ENCODE measurements around the gene IQCE. TPM values are rescaled to one million over a fixed set of nuclear protein-coding genes. Genes with fewer than 3 reads are reported as not detected.

The IQCE gene
- total and polyA plus RNA-seq, 2 donors (not counting 1 experiment from before 2014, with no cell fraction given), result 3.5 to 9.5 TPM

- Mint-ChIP-seq H3K4me3 (peak overlapping the region; percentile 92), H3K27ac (peak overlapping the region; percentile 91), H3K4me1 (peaks cover 51% of the 10 kb centered on the region), H3K27me3 (no peaks in the 10 kb centered on the region), H3K9me3 (ENCODE audit: insufficient read depth) (no peaks in the 10 kb centered on the region)
- ChIA-PET CTCF (interaction anchor here (1.2 to 1.3 kb wide), 2 partner anchors 26 to 36 kb away, joined by 3 read pairs; no protein-coding TSS in a partner anchor), POLR2A (interaction anchor here (0.6 kb wide), 1 partner anchor 126 kb away, joined by 3 read pairs; no protein-coding TSS in a partner anchor)
- no peaks in the 10 kb centered on the region for H3K27me3 ChIP-seq (replicated peaks in 1 of 4; ENCODE audit: control extremely low read depth in 1 of 4, control insufficient read depth in 3 of 4, insufficient read depth in 4 of 4, low read length in 3 of 4)
- TF ChIP-seq CTCF (IDR thresholded peaks at IDR 0.05) (no peak), EZH2 (IDR thresholded peaks at IDR 0.05; ENCODE audit: borderline replicate concordance, insufficient read depth, low read depth, low read length, poor library complexity, severe bottlenecking) (no peak)
- ATAC-seq (ENCODE audit: low read depth) (no peak), DNase-seq (no peak)
- peak overlapping the region; percentile 99 for H3K4me2 ChIP-seq (replicated peaks; ENCODE audit: low read depth, low read length, poor library complexity, severe bottlenecking)
- 93% methylated on average over 18 of the region's 22 CpGs for WGBS (ENCODE audit: insufficient coverage)
- H2AFZ ChIP-seq (ENCODE audit: insufficient read depth, low read depth, low read length, poor library complexity, severe bottlenecking), result peak overlapping the region; percentile 71
- H3K4me3 ChIP-seq (ENCODE audit: control extremely low read depth in 1 of 5, extremely low read depth in 1 of 5, insufficient read depth in 1 of 5, low read depth in 2 of 5, low read length in 4 of 5), result no peak overlapping the region
- H4K20me1 ChIP-seq (ENCODE audit: control insufficient read depth, insufficient read depth, low read length, poor library complexity, severe bottlenecking), result peaks cover 20% of the 10 kb centered on the region
- H3K9ac ChIP-seq (ENCODE audit: low read length), result no peak overlapping the region
- H3K27ac ChIP-seq (ENCODE audit: low read length in 2 of 2), result peak overlapping the region in 1 of 2 donors; percentile 68
- H3K9me3 ChIP-seq (ENCODE audit: control extremely low read depth in 1 of 3, control insufficient read depth in 2 of 3, insufficient read depth in 1 of 3, low read length in 2 of 3), result no peaks in the 10 kb centered on the region
- intact Hi-C loops (cut with micrococcal nuclease), result loop anchor here (5.0 kb wide), 2 partner anchors 112 to 232 kb away; partner anchors contain the start of gene CHST12
- H3K4me1 ChIP-seq (ENCODE audit: control insufficient read depth in 2 of 2, insufficient read depth in 2 of 2, low read length in 2 of 2), result peaks cover 35 to 64% of the 10 kb centered on the region in 2 donors
- peaks cover 72% of the 10 kb centered on the region for H3K79me2 ChIP-seq (ENCODE audit: control insufficient read depth, insufficient read depth, low read length)
- H3K36me3 ChIP-seq (replicated peaks in 1 of 2; ENCODE audit: control extremely low read depth in 1 of 2, control insufficient read depth in 1 of 2, extremely low read depth in 1 of 2, insufficient read depth in 2 of 2, low read length in 1 of 2), result no peaks in the 10 kb centered on the region
Measured at GRCh38 chr7:2634267-2635145, 75.7 kb downstream of the IQCE start.

- peak overlapping the region; percentile 71 for H3K27ac Mint-ChIP-seq
- intact Hi-C loops (cut with micrococcal nuclease), result no loop called here
- TF ChIP-seq EZH2 (IDR thresholded peaks at IDR 0.05; ENCODE audit: borderline replicate concordance, insufficient read depth, low read depth, low read length, poor library complexity, severe bottlenecking), result no peak
- no peak for TF ChIP-seq CTCF (IDR thresholded peaks at IDR 0.05)
- H3K4me3 Mint-ChIP-seq, result peak overlapping the region; percentile 41
- H3K4me1 Mint-ChIP-seq, result peaks cover 56% of the 10 kb centered on the region
- Histone ChIP-seq H3K4me3 (ENCODE audit: control extremely low read depth in 1 of 5, extremely low read depth in 1 of 5, insufficient read depth in 1 of 5, low read depth in 2 of 5, low read length in 4 of 5) (no peak overlapping the region), H3K9me3 (ENCODE audit: control extremely low read depth in 1 of 3, control insufficient read depth in 2 of 3, insufficient read depth in 1 of 3, low read length in 2 of 3) (no peaks in the 10 kb centered on the region), H4K20me1 (ENCODE audit: control insufficient read depth, insufficient read depth, low read length, poor library complexity, severe bottlenecking) (peaks cover 20% of the 10 kb centered on the region), H2AFZ (ENCODE audit: insufficient read depth, low read depth, low read length, poor library complexity, severe bottlenecking) (no peak overlapping the region), H3K4me1 (ENCODE audit: control insufficient read depth in 2 of 2, insufficient read depth in 2 of 2, low read length in 2 of 2) (peaks cover 35 to 71% of the 10 kb centered on the region in 2 donors), H3K9ac (ENCODE audit: low read length) (no peak overlapping the region), H3K36me3 (replicated peaks in 1 of 2; ENCODE audit: control extremely low read depth in 1 of 2, control insufficient read depth in 1 of 2, extremely low read depth in 1 of 2, insufficient read depth in 2 of 2, low read length in 1 of 2) (no peaks in the 10 kb centered on the region), H3K79me2 (ENCODE audit: control insufficient read depth, insufficient read depth, low read length) (peaks cover 79% of the 10 kb centered on the region), H3K27ac (ENCODE audit: low read length in 2 of 2) (no peak overlapping the region), H3K4me2 (replicated peaks; ENCODE audit: low read depth, low read length, poor library complexity, severe bottlenecking) (no peak overlapping the region), H3K27me3 (replicated peaks in 1 of 4; ENCODE audit: control extremely low read depth in 1 of 4, control insufficient read depth in 3 of 4, insufficient read depth in 4 of 4, low read length in 3 of 4) (no peaks in the 10 kb centered on the region)
- H3K27me3 Mint-ChIP-seq, result no peaks in the 10 kb centered on the region
- ATAC-seq (ENCODE audit: low read depth), result no peak
- POLR2A ChIA-PET, result no interaction called here
- CTCF ChIA-PET, result no interaction called here
- no peak for DNase-seq
- no peaks in the 10 kb centered on the region for H3K9me3 Mint-ChIP-seq (ENCODE audit: insufficient read depth)
- WGBS (ENCODE audit: insufficient coverage), result over 99% methylated on average over 15 of the region's 15 CpGs
Measured at GRCh38 chr7:2635148-2635668, 76.4 kb downstream of the IQCE start.
